Panc1 (cell line): ENCODE measurements around the gene SEC62. TPM values are rescaled to one million over a fixed set of nuclear protein-coding genes. Genes with fewer than 3 reads are reported as not detected.

Source experiments
- ATAC-seq: fragments of 200-7000 bp; cut with Tn5 transposase; 2 replicates; pipeline ENCODE4 v1.9.1; 2020; ENCODE audit warnings: mild to moderate bottlenecking, moderate library complexity
- BruUV-seq: library from RNA; stranded (reverse); fragments of 400-500 nt; replicated peaks from 2 replicates; lab custom pipeline; 2021; lab: Mats Ljungman, UMichigan
- CTCF ChIA-PET: fragments of 300-600 bp; sonication (Branson Sonifier 250); formaldehyde crosslinking; loops from one replicate; lab custom pipeline; 2022; ENCODE audit warnings: antibody characterized with exemption; lab: Charles Lee
- POLR2A ChIA-PET: fragments of 300-600 bp; sonication (Branson Sonifier 250); formaldehyde crosslinking; loops from one replicate; lab custom pipeline; 2022; ENCODE audit warnings: antibody characterized with exemption; lab: Charles Lee
- DNase-seq: peaks from one replicate; pipeline ENCODE4 v3.0.0-alpha.2; 2010; ENCODE audit warnings: low read depth, low spot score
- H3K27ac ChIP-seq: 2 replicates; pipeline ENCODE4 v1.5.1; 2011; ENCODE audit warnings: mild to moderate bottlenecking, low read length, inconsistent platforms
- H3K27me3 ChIP-seq: fragments of 200-500 bp; sonication (Bioruptor generic); 2 replicates; pipeline ENCODE4 v1.6.0; 2014; ENCODE audit warnings: low read length, inconsistent platforms; ENCODE audit not compliant: control insufficient read depth, insufficient read depth
- H3K36me3 ChIP-seq: fragments of 200-500 bp; sonication (Bioruptor generic); 2 replicates; pipeline ENCODE4 v1.5.1; 2014; ENCODE audit warnings: inconsistent platforms, mild to moderate bottlenecking, low read length, moderate library complexity; ENCODE audit not compliant: control insufficient read depth, insufficient read depth
- H3K4me1 ChIP-seq: 2 replicates; pipeline ENCODE4 v1.5.1; 2011; ENCODE audit warnings: inconsistent platforms, mild to moderate bottlenecking, low read length, moderate library complexity; ENCODE audit not compliant: control insufficient read depth, insufficient read depth
- H3K4me3 ChIP-seq, 2 experiments: 2 replicates each; pipeline ENCODE4 v1.5.1; 2011 to 2012; ENCODE audit warnings: low read depth in 2 of 2, low read length in 2 of 2, mild to moderate bottlenecking in 2 of 2, inconsistent platforms in 1 of 2, moderate library complexity in 1 of 2
- H3K9me3 ChIP-seq: fragments of 200-500 bp; sonication (Bioruptor generic); 2 replicates; pipeline ENCODE4 v1.5.1; 2014; ENCODE audit warnings: low read depth, mild to moderate bottlenecking, inconsistent platforms, low read length, moderate library complexity; ENCODE audit not compliant: control insufficient read depth, insufficient read depth
- POLR2AphosphoS5 ChIP-seq: IDR thresholded peaks from 2 replicates; pipeline ENCODE4 v1.6.1; 2012; ENCODE audit warnings: mild to moderate bottlenecking, low read depth, low read length, moderate library complexity
- REST ChIP-seq, 2 experiments: IDR thresholded peaks; 2 replicates each; pipeline ENCODE4 v1.6.1; 2011 to 2012; ENCODE audit warnings: low read depth in 2 of 2, control low read depth in 1 of 2, low read length in 1 of 2, mild to moderate bottlenecking in 1 of 2, moderate library complexity in 1 of 2; ENCODE audit not compliant: insufficient read depth in 1 of 2
- SIN3A ChIP-seq: IDR thresholded peaks from 2 replicates; pipeline ENCODE4 v1.6.1; 2012; ENCODE audit warnings: low read depth, mild to moderate bottlenecking, low read length, moderate library complexity, borderline replicate concordance; ENCODE audit not compliant: insufficient read depth
- TCF7L2 ChIP-seq: IDR thresholded peaks from 2 replicates; pipeline ENCODE4 v1.6.1; 2011; ENCODE audit warnings: mild to moderate bottlenecking, low read depth, low read length, inconsistent platforms
- in situ Hi-C: cut with HindIII; loops from 2 replicates; pipeline ENCODE4 v1.10.0; 2016; ENCODE audit warnings: low sequenced_read_pairs, low pct_unique_long_range_greater_than_20kb
- intact Hi-C: fragments of 100-400 bp; cut with micrococcal nuclease; formaldehyde crosslinking; loops from one replicate; pipeline ENCODE4 v1.10.0; 2022; ENCODE audit not compliant: unreplicated experiment
- total RNA-seq: library from RNA; stranded (reverse); gene quantifications from one replicate; pipeline ENCODE4 v1.2.1, GENCODE V29; 2021; ENCODE audit not compliant: unreplicated experiment
- TF ChIP-seq, protein P1 (sequence below): fragments of 450-650 bp; IDR thresholded peaks from 2 replicates; pipeline ENCODE4 v1.5.1; 2017; ENCODE audit warnings: mild to moderate bottlenecking

SEC62 gene
- total RNA-seq, 1 experiment from 2014 or later = 89.9 TPM

GRCh38 chr3:169965562-169966427, 812 bp upstream of the SEC62 start:
- TF ChIP-seq, protein P1, sequence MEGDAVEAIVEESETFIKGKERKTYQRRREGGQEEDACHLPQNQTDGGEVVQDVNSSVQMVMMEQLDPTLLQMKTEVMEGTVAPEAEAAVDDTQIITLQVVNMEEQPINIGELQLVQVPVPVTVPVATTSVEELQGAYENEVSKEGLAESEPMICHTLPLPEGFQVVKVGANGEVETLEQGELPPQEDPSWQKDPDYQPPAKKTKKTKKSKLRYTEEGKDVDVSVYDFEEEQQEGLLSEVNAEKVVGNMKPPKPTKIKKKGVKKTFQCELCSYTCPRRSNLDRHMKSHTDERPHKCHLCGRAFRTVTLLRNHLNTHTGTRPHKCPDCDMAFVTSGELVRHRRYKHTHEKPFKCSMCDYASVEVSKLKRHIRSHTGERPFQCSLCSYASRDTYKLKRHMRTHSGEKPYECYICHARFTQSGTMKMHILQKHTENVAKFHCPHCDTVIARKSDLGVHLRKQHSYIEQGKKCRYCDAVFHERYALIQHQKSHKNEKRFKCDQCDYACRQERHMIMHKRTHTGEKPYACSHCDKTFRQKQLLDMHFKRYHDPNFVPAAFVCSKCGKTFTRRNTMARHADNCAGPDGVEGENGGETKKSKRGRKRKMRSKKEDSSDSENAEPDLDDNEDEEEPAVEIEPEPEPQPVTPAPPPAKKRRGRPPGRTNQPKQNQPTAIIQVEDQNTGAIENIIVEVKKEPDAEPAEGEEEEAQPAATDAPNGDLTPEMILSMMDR = no peak
- TF ChIP-seq TCF7L2 (no peak), REST (IDR thresholded peaks at IDR 0.05; ENCODE audit: insufficient read depth in 1 of 2, low read depth in 2 of 2, low read length in 1 of 2) (no peak), SIN3A (no peak), POLR2AphosphoS5 (no peak)

GRCh38 chr3:169966951-169967915, 626 bp downstream of the SEC62 start:
- no TSS peak for BruUV-seq
- intact Hi-C loops (loop anchor here (2.0 to 5.0 kb wide), 2 partner anchors 104 to 205 kb away; no protein-coding TSS in a partner anchor), in situ Hi-C loops (no loop called here)
- ATAC-seq (peak; percentile 85), DNase-seq (no peak)
- Histone ChIP-seq H3K27ac (peak overlapping the region; percentile 93), H3K4me3 (peak overlapping the region; percentile 83 to 84), H3K27me3 (peaks cover 6% of the 10 kb centered on the region; the same call in 1 of the 2 replicates), H3K36me3 (peaks cover 5% of the 10 kb centered on the region; the same call in 1 of the 2 replicates), H3K4me1 (peaks cover 10% of the 10 kb centered on the region; the same call in 1 of the 2 replicates), H3K9me3 (no peaks in the 10 kb centered on the region)
- ChIA-PET POLR2A (interaction anchor here (0.6 kb wide), 1 partner anchor 1871 kb away, joined by 3 read pairs; the partner anchor contains the start of gene GOLIM4), CTCF (interaction anchor here (0.7 kb wide), 1 partner anchor 105 kb away, joined by 3 read pairs; no protein-coding TSS in a partner anchor)
- TF ChIP-seq SIN3A = 0 out of 2 replicates have a peak, but pooled peaks have one; percentile 23
- TF ChIP-seq REST (IDR thresholded peaks at IDR 0.05; ENCODE audit: insufficient read depth in 1 of 2, low read depth in 2 of 2, low read length in 1 of 2) = no peak

More at GRCh38 chr3:169965562-169966427, 812 bp upstream of the SEC62 start:
- CTCF ChIA-PET = no interaction called here
- POLR2A ChIA-PET = interaction anchor here (0.6 to 0.9 kb wide), 2 partner anchors 194 to 267 kb away, joined by 3 to 4 read pairs; no protein-coding TSS in a partner anchor
- Histone ChIP-seq H3K27me3 (peaks cover 9% of the 10 kb centered on the region; the same call in 1 of the 2 replicates), H3K4me1 (peaks cover 10% of the 10 kb centered on the region; the same call in 1 of the 2 replicates), H3K36me3 (peaks cover 5% of the 10 kb centered on the region; the same call in 1 of the 2 replicates), H3K4me3 (peak overlapping the region; percentile 83 to 84), H3K27ac (peak overlapping the region; percentile 93), H3K9me3 (no peaks in the 10 kb centered on the region)
- DNase-seq (peak; percentile 17), ATAC-seq (no peak)
- intact Hi-C loops (loop anchor here (2.0 to 5.0 kb wide), 2 partner anchors 103 to 203 kb away; no protein-coding TSS in a partner anchor), in situ Hi-C loops (no loop called here)
- TSS peak; percentile 85 for BruUV-seq
